Measurements from ENCODE around the gene NSL1.

- TF ChIP-seq EZH2phosphoT487 (IDR thresholded peaks at IDR 0.05; ENCODE audit: borderline replicate concordance) (no peak), EZH2 (IDR thresholded peaks at IDR 0.05) (no peak)
Measured at GRCh38 chr1:212686069-212686468, 105.5 kb downstream of the NSL1 start.
